Neural cell (in vitro differentiated cells): Measurements from ENCODE around the gene EML6.

Experiments
- EP300 ChIP-seq: fragments of 450-650 bp; conservative IDR thresholded peaks from 2 replicates; pipeline ENCODE4 v1.6.1; 2014; ENCODE audit warnings: antibody characterized with exemption, mild to moderate bottlenecking, moderate library complexity; ENCODE audit not compliant: poor library complexity, severe bottlenecking
- EZH2 ChIP-seq: fragments of 200-600, 300-800 bp; shearing (Covaris generic), sonication (generic); IDR thresholded peaks from 2 replicates; pipeline ENCODE4 v1.6.1; 2014; ENCODE audit warnings: antibody characterized with exemption, low read length, borderline replicate concordance, mild to moderate bottlenecking; ENCODE audit not compliant: insufficient read depth, poor library complexity, severe bottlenecking
- MXI1 ChIP-seq: fragments of 450-650 bp; conservative IDR thresholded peaks from 2 replicates; pipeline ENCODE4 v1.6.1; 2014; ENCODE audit warnings: antibody characterized with exemption, mild to moderate bottlenecking; ENCODE audit not compliant: poor library complexity, severe bottlenecking
- POLR2AphosphoS5 ChIP-seq: IDR thresholded peaks from 2 replicates; pipeline ENCODE4 v1.6.1; 2012
- RAD21 ChIP-seq: fragments of 450-650 bp; conservative IDR thresholded peaks from 2 replicates; pipeline ENCODE4 v1.6.1; 2014; ENCODE audit warnings: antibody characterized with exemption, mild to moderate bottlenecking, moderate library complexity
- TAF1 ChIP-seq: IDR thresholded peaks from 2 replicates; pipeline ENCODE4 v1.6.1; 2012; ENCODE audit warnings: low read depth
- TF ChIP-seq, protein P1 (sequence below): fragments of 450-650 bp; IDR thresholded peaks from 2 replicates; pipeline ENCODE4 v1.5.1; 2014; ENCODE audit warnings: antibody characterized with exemption, mild to moderate bottlenecking, moderate library complexity; ENCODE audit not compliant: poor library complexity, severe bottlenecking
- TF ChIP-seq, protein P2 (sequence below): IDR thresholded peaks from 2 replicates; pipeline ENCODE4 v1.6.1; 2012; ENCODE audit warnings: borderline replicate concordance

DNA sequence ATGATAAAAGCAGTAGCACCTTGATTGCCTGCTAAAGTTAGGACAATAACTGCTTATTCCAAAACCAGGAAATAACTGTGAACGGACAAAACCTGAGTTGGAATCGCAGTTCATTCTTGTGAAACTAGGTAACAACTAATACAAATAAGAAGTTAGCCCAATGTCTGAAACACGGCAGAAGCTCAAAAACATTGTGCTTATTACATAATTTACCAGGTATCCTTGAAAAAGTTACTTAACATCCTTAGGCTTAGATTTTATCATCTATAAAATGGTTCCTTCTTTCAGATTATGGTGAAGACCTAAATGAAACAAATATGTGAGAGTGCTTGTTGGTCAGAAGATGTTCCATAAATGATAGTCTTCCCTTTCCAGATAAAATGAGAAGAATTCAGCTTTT lies 294.4 kb downstream of the EML6 start:
- no peak for TF ChIP-seq RAD21
- TF ChIP-seq, protein P1, sequence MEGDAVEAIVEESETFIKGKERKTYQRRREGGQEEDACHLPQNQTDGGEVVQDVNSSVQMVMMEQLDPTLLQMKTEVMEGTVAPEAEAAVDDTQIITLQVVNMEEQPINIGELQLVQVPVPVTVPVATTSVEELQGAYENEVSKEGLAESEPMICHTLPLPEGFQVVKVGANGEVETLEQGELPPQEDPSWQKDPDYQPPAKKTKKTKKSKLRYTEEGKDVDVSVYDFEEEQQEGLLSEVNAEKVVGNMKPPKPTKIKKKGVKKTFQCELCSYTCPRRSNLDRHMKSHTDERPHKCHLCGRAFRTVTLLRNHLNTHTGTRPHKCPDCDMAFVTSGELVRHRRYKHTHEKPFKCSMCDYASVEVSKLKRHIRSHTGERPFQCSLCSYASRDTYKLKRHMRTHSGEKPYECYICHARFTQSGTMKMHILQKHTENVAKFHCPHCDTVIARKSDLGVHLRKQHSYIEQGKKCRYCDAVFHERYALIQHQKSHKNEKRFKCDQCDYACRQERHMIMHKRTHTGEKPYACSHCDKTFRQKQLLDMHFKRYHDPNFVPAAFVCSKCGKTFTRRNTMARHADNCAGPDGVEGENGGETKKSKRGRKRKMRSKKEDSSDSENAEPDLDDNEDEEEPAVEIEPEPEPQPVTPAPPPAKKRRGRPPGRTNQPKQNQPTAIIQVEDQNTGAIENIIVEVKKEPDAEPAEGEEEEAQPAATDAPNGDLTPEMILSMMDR, result no peak
- TF ChIP-seq TAF1, result no peak
- TF ChIP-seq EP300, result no peak
- TF ChIP-seq MXI1, result no peak
- no peak for TF ChIP-seq EZH2
- TF ChIP-seq, protein P2, sequence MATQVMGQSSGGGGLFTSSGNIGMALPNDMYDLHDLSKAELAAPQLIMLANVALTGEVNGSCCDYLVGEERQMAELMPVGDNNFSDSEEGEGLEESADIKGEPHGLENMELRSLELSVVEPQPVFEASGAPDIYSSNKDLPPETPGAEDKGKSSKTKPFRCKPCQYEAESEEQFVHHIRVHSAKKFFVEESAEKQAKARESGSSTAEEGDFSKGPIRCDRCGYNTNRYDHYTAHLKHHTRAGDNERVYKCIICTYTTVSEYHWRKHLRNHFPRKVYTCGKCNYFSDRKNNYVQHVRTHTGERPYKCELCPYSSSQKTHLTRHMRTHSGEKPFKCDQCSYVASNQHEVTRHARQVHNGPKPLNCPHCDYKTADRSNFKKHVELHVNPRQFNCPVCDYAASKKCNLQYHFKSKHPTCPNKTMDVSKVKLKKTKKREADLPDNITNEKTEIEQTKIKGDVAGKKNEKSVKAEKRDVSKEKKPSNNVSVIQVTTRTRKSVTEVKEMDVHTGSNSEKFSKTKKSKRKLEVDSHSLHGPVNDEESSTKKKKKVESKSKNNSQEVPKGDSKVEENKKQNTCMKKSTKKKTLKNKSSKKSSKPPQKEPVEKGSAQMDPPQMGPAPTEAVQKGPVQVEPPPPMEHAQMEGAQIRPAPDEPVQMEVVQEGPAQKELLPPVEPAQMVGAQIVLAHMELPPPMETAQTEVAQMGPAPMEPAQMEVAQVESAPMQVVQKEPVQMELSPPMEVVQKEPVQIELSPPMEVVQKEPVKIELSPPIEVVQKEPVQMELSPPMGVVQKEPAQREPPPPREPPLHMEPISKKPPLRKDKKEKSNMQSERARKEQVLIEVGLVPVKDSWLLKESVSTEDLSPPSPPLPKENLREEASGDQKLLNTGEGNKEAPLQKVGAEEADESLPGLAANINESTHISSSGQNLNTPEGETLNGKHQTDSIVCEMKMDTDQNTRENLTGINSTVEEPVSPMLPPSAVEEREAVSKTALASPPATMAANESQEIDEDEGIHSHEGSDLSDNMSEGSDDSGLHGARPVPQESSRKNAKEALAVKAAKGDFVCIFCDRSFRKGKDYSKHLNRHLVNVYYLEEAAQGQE, result no peak
- no peak for TF ChIP-seq POLR2AphosphoS5
